AG10803 (cell line): ENCODE data around the gene GALNT10.

Source experiments
- DNase-seq: peaks from one replicate; pipeline ENCODE4 v3.0.0; 2010; ENCODE audit warnings: low read depth
- H3K4me3 ChIP-seq: 2 replicates; pipeline ENCODE4 v1.5.1; 2011; ENCODE audit warnings: mild to moderate bottlenecking, low read length, control low read depth
- TF ChIP-seq, protein P1 (sequence below): conservative IDR thresholded peaks from 2 replicates; pipeline ENCODE4 v1.5.1; 2011; ENCODE audit warnings: mild to moderate bottlenecking, low read length, control low read depth, inconsistent platforms

The GALNT10 gene

DNA sequence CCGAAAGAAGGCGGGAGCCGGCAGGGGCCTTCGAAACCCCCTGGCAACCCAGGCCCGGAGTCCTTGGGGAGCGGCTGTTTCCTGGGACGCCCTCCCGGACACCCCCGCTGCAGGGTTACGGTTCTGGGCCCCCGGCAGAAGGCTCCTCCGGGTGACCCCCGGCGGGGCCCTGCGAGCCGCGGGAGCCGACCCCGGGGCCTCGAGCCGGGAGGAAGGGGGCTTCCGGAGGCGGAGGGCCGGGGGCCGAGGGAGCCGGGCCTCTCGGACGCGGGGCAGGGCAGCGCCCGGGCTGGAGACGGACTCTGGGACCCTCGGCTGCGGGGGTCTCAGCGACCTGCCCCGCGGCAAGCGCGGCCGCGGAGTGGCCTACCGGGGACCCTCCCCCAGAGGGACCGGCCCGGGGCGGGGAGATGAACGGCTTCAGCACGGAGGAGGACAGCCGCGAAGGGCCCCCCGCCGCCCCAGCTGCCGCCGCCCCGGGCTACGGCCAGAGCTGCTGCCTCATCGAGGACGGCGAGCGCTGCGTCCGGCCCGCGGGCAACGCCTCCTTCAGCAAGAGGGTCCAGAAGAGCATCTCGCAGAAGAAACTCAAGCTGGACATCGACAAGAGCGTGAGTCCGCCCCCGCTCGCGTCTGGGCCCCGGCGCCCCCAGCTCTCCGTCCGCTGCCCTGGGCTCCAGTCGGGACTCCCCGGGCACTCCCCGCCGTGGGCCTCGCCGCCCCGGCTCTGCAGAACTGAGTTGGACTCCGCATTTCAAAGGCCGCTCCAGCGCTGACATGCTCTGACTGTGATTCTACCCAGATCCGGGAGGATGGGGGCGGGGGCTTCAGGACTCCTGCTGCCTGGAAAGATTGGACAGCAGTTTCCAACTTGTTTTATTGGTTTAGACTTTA is 255.9 kb downstream of the GALNT10 start:
- TF ChIP-seq, protein P1, sequence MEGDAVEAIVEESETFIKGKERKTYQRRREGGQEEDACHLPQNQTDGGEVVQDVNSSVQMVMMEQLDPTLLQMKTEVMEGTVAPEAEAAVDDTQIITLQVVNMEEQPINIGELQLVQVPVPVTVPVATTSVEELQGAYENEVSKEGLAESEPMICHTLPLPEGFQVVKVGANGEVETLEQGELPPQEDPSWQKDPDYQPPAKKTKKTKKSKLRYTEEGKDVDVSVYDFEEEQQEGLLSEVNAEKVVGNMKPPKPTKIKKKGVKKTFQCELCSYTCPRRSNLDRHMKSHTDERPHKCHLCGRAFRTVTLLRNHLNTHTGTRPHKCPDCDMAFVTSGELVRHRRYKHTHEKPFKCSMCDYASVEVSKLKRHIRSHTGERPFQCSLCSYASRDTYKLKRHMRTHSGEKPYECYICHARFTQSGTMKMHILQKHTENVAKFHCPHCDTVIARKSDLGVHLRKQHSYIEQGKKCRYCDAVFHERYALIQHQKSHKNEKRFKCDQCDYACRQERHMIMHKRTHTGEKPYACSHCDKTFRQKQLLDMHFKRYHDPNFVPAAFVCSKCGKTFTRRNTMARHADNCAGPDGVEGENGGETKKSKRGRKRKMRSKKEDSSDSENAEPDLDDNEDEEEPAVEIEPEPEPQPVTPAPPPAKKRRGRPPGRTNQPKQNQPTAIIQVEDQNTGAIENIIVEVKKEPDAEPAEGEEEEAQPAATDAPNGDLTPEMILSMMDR: no peak
- peak overlapping the region; percentile 69 for H3K4me3 ChIP-seq
- DNase-seq: peak; percentile 50

DNA sequence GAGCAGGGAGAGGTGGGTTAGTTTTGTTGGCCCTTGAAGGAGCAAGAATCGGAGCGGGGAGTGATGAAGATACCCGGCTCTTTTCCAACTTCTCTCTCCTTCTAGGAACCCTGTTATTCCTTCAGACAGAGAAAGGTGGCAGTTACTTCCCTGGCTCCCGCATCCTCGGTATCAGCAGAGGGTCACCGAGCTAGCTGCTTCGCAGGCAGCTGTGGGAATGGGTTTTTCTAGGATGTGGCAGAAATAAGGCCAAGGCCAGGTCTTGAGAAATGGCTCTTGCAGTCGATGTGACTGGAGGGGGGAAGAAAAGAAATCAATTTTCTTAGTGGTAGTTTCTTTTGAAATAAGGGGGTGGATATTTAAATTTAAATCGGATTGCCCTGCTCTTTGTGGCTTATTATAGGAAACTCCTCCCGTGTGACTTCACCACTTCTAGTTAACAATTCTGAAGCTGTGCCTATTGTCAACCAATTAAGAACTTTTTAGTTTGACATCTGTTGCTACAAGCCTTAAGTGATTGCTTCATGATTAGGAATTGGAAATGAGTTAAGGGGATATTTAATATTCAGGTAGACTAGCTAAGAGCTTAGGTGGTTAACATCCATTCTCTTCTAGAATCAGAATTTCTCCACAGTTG is 256.7 kb downstream of the GALNT10 start:
- H3K4me3 ChIP-seq: peak overlapping the region; percentile 69
- TF ChIP-seq, protein P1: no peak
- DNase-seq: no peak

DNA sequence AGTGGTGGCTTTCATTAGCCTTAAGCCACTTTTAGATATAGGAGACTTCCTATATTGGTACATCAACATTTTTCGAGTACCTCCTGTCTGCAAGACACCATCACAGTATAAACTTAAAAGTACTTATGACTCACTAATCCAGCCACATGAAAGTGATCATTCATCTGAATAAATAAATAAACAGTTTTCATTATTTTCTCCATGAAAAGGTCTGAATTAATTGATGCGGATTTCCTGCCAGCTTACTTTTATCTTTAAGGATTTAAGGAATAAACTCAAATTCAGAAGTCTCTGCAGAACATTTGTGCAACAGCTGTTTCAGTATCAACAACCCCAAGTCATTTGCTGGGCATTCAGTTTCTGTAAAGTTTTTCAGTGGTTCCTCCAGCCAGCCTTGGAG is 259.3 kb downstream of the GALNT10 start:
- DNase-seq: no peak

DNA sequence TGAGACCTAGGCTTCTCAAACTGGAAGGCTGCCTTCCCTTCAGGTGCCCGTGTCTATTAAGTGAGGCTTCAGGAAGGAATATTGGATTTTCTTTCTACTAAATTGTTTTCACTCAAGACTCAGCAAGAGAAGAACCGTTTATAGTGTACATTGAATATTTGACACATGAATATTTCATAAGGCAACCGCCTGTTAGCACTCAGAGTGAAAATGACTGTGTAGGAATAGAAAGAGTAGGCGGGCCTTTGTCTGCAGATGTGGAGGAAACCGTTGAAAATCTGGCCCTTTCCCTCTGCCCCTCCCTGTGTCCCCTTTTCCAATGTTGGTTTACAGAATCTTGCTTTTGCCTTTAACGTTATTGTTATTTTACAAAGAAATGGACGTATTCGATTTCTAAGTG is 261.4 kb downstream of the GALNT10 start:
- DNase-seq: no peak
- TF ChIP-seq, protein P1: no peak
- H3K4me3 ChIP-seq: no peak overlapping the region

More for the DNA sequence above, 259.3 kb downstream of the GALNT10 start:
- TF ChIP-seq, protein P1: no peak
- H3K4me3 ChIP-seq: no peak overlapping the region

DNA sequence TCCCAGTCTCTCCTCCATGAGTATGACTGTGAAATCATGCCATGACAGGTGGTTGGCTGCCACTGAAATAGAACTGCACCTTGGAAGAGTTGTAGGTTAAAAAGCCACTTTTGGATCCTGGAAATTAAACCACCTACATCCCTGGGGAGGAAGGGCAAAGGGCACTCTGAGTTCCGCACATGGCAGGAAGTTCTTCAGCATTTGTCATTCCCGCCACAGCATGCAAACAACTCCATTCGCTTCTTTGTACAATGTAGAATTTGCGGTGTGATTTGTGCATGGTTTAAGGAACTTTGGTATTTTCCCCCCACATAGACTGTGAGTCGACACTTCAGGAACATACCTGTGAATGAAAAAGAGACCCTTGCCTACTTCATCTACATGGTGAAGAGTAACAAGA is 265.1 kb downstream of the GALNT10 start:
- H3K4me3 ChIP-seq: no peak overlapping the region
- TF ChIP-seq, protein P1: no peak
- DNase-seq: no peak

DNA sequence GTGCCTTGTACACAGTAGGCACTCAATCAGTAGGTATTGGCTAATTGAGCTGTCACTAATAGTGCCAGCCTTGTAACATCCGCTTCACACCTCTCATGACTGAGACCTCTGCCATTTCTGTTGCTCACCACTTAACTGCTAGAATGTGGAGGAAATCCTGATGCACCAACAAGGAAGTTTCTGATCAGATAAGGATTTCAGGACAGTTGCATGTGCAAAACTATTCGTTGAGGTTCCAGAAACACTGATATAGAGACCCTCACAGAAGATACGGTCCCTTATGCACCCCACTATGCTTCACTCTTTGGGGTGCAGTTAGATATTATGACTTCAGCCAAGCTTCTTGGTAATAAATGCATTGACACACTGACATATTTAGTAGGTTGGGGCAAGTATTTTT is 266.0 kb downstream of the GALNT10 start:
- no peak overlapping the region for H3K4me3 ChIP-seq
- DNase-seq: no peak
- TF ChIP-seq, protein P1: no peak

DNA sequence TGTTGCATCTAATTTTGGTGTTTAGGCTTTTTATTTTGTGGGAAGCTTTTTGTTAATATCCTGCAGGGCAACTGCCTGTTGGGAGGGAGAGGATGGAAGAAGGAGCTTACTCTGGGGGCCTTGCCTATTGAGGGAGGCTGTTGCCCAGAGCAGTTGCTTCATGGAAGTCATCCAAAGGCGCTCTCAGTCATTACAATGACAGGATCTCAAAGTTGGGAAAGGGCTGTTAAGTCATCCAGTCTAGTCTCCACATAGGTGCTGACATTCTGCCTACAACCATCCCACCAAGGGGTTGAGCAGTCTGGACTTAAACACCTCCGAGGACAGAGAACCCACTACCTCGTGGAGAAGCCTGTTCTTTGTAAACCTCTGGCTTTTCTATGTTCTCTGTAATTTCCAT is 268.5 kb downstream of the GALNT10 start:
- no peak overlapping the region for H3K4me3 ChIP-seq
- TF ChIP-seq, protein P1: no peak
- no peak for DNase-seq
